Effector memory CD8-positive, alpha-beta T cell (primary cell): ENCODE data around the gene KRTAP4-11.
"Not testable (repeated sequence)": the region's sequence is repeated elsewhere in the genome, so short reads cannot be mapped to it uniquely, and the experiment has no call there.

Experiments
- ATAC-seq: fragments of 150-1000 bp; cut with Tn5 transposase; replicated peaks from 2 replicates; pipeline ENCODE4 v1.10.0; 2021; ENCODE audit warnings: mild to moderate bottlenecking, moderate library complexity
- DNase-seq, 3 experiments: peaks; one replicate each; pipeline ENCODE4 v3.0.0; 2021
- H3K27ac Mint-ChIP-seq, 2 donors: one replicate each; pipeline ENCODE4 v1.8.0; 2022; ENCODE audit warnings: mild to moderate bottlenecking in 2 of 2, mixed read lengths in 2 of 2, moderate library complexity in 2 of 2
- H3K27me3 Mint-ChIP-seq, 2 donors: one replicate each; pipeline ENCODE4 v1.8.0; 2022; ENCODE audit warnings: mixed read lengths in 2 of 2
- H3K36me3 Mint-ChIP-seq: one replicate; pipeline ENCODE4 v1.8.0; 2022; ENCODE audit warnings: mild to moderate bottlenecking, moderate library complexity, mixed read lengths; ENCODE audit not compliant: insufficient read depth
- H3K4me1 Mint-ChIP-seq, 2 donors: one replicate each; pipeline ENCODE4 v1.8.0; 2022; ENCODE audit warnings: low read depth in 2 of 2, mixed read lengths in 2 of 2
- H3K4me3 Mint-ChIP-seq, 2 donors: one replicate each; pipeline ENCODE4 v1.8.0; 2022; ENCODE audit warnings: mild to moderate bottlenecking in 2 of 2, mixed read lengths in 2 of 2, moderate library complexity in 2 of 2
- H3K9me3 Mint-ChIP-seq, 2 donors: one replicate each; pipeline ENCODE4 v1.8.0; 2022; ENCODE audit warnings: mixed read lengths in 2 of 2

KRTAP4-11 gene

GRCh38 chr17:41118721-41119120 lies 548 bp upstream of the KRTAP4-11 start:
- Mint-ChIP-seq H3K27me3 (peaks cover 45 to 60% of the 10 kb centered on the region in 2 donors), H3K4me1 (peaks cover 19 to 28% of the 10 kb centered on the region in 2 donors), H3K9me3 (no peaks in the 10 kb centered on the region), H3K27ac (no peak overlapping the region), H3K4me3 (no peak overlapping the region), H3K36me3 (peaks cover 4% of the 10 kb centered on the region)
- no peak for DNase-seq
- ATAC-seq: no peak

- ATAC-seq (peak; percentile 44), DNase-seq (no peak)
- Mint-ChIP-seq H3K36me3 (peaks cover 4% of the 10 kb centered on the region), H3K27ac (no peak overlapping the region), H3K9me3 (no peaks in the 10 kb centered on the region), H3K4me3 (no peak overlapping the region), H3K27me3 (peaks cover 32 to 49% of the 10 kb centered on the region in 2 donors), H3K4me1 (peaks cover 12 to 21% of the 10 kb centered on the region in 2 donors)
These were observed 1.9 kb downstream of the KRTAP4-11 start for GRCh38 chr17:41116297-41116696.

- Mint-ChIP-seq H3K27me3 (peaks cover 29 to 41% of the 10 kb centered on the region in 2 donors), H3K4me1 (peaks cover under 1 to 4% of the 10 kb centered on the region in 2 donors), H3K4me3 (no peak overlapping the region), H3K36me3 (no peaks in the 10 kb centered on the region), H3K9me3 (no peaks in the 10 kb centered on the region), H3K27ac (no peak overlapping the region)
- ATAC-seq: no peak
- DNase-seq: no peak
These were observed 6.9 kb downstream of the KRTAP4-11 start for GRCh38 chr17:41111151-41111885.

- H3K27ac Mint-ChIP-seq, H3K36me3 Mint-ChIP-seq, ATAC-seq, H3K4me3 Mint-ChIP-seq, H3K9me3 Mint-ChIP-seq, H3K4me1 Mint-ChIP-seq, DNase-seq: not testable (repeated sequence)
- H3K27me3 Mint-ChIP-seq: peaks cover 13 to 31% of the 10 kb centered on the region in 2 donors
These were observed 9.3 kb downstream of the KRTAP4-11 start for GRCh38 chr17:41108728-41109386.

GRCh38 chr17:41107941-41108450 lies 10.2 kb downstream of the KRTAP4-11 start:
- ATAC-seq: no peak
- Mint-ChIP-seq H3K4me1 (peaks cover 0 to 4% of the 10 kb centered on the region in 2 donors), H3K9me3 (no peaks in the 10 kb centered on the region), H3K4me3 (no peak overlapping the region), H3K27me3 (peaks cover 11 to 31% of the 10 kb centered on the region in 2 donors), H3K27ac (no peak overlapping the region), H3K36me3 (no peaks in the 10 kb centered on the region)
- DNase-seq: no peak

- not testable (repeated sequence) for ATAC-seq, H3K4me3 Mint-ChIP-seq, DNase-seq, H3K36me3 Mint-ChIP-seq, H3K4me1 Mint-ChIP-seq, H3K27ac Mint-ChIP-seq, H3K9me3 Mint-ChIP-seq
- H3K27me3 Mint-ChIP-seq: peaks cover 14 to 39% of the 10 kb centered on the region in 2 donors
These were observed 12.8 kb downstream of the KRTAP4-11 start, which contains the start of gene KRTAP4-9 for GRCh38 chr17:41105347-41105746. Gene KRTAP4-9 (plus strand): TSS chr17:41105389. CDS start chr17:41105389, 0 bp downstream.

- H3K36me3 Mint-ChIP-seq, DNase-seq, H3K27ac Mint-ChIP-seq, H3K4me1 Mint-ChIP-seq, H3K9me3 Mint-ChIP-seq, H3K4me3 Mint-ChIP-seq, ATAC-seq: not testable (repeated sequence)
- H3K27me3 Mint-ChIP-seq: peaks cover 22 to 41% of the 10 kb centered on the region in 2 donors
These were observed 13.7 kb downstream of the KRTAP4-11 start for GRCh38 chr17:41104386-41105038.

- no peaks in the 10 kb centered on the region for H3K36me3 Mint-ChIP-seq
- peaks cover 0 to 4% of the 10 kb centered on the region in 2 donors for H3K4me1 Mint-ChIP-seq
- DNase-seq: no peak
- no peak overlapping the region for H3K27ac Mint-ChIP-seq
- ATAC-seq: no peak
- peaks cover 24 to 39% of the 10 kb centered on the region in 2 donors for H3K27me3 Mint-ChIP-seq
- no peak overlapping the region for H3K4me3 Mint-ChIP-seq
- H3K9me3 Mint-ChIP-seq: no peaks in the 10 kb centered on the region
These were observed 14.3 kb downstream of the KRTAP4-11 start for GRCh38 chr17:41103896-41104295.

GRCh38 chr17:41101586-41102259 lies 16.4 kb downstream of the KRTAP4-11 start, which contains the start of gene KRTAP4-16:
Gene KRTAP4-16 (minus strand): TSS chr17:41102209. CDS start chr17:41102209, 0 bp downstream.
- H3K36me3 Mint-ChIP-seq: no peaks in the 10 kb centered on the region
- ATAC-seq (no peak), DNase-seq (no peak)
- no peaks in the 10 kb centered on the region for H3K9me3 Mint-ChIP-seq
- peaks cover 0 to 3% of the 10 kb centered on the region in 2 donors for H3K4me1 Mint-ChIP-seq
- H3K27ac Mint-ChIP-seq: no peak within 1 kb of the TSS
- peaks cover 35 to 45% of the 10 kb centered on the region in 2 donors for H3K27me3 Mint-ChIP-seq
- no peak within 1 kb of the TSS for H3K4me3 Mint-ChIP-seq

- not testable (repeated sequence) for H3K4me1 Mint-ChIP-seq, H3K4me3 Mint-ChIP-seq, H3K9me3 Mint-ChIP-seq, DNase-seq, H3K27ac Mint-ChIP-seq, H3K36me3 Mint-ChIP-seq, ATAC-seq
- H3K27me3 Mint-ChIP-seq: peaks cover 33 to 52% of the 10 kb centered on the region in 2 donors
These were observed 18.3 kb downstream of the KRTAP4-11 start for GRCh38 chr17:41099682-41100480.

- Mint-ChIP-seq H3K27me3 (peaks cover 33 to 59% of the 10 kb centered on the region in 2 donors), H3K4me3 (no peak overlapping the region), H3K27ac (no peak overlapping the region), H3K4me1 (peaks cover 0 to 1% of the 10 kb centered on the region in 2 donors), H3K9me3 (no peaks in the 10 kb centered on the region), H3K36me3 (no peaks in the 10 kb centered on the region)
- no peak for DNase-seq
- no peak for ATAC-seq
These were observed 19.7 kb downstream of the KRTAP4-11 start for GRCh38 chr17:41098481-41098880.

GRCh38 chr17:41098042-41098441 lies 20.1 kb downstream of the KRTAP4-11 start, which contains the start of gene KRTAP4-8:
Gene KRTAP4-8 (minus strand): TSS chr17:41098142. CDS start chr17:41098084, 58 bp downstream.
- Mint-ChIP-seq H3K27ac (no peak within 1 kb of the TSS), H3K9me3 (no peaks in the 10 kb centered on the region), H3K36me3 (no peaks in the 10 kb centered on the region), H3K4me3 (no peak within 1 kb of the TSS), H3K4me1 (peaks cover 0 to 1% of the 10 kb centered on the region in 2 donors), H3K27me3 (peaks cover 33 to 59% of the 10 kb centered on the region in 2 donors)
- DNase-seq (no peak), ATAC-seq (no peak)
